H9 (cell line): Measurements from ENCODE around the gene HRC. TPM values are rescaled to one million over a fixed set of nuclear protein-coding genes. Genes with fewer than 3 reads are reported as not detected.

ENCODE experiments used
- DNase-seq: peaks from one replicate; pipeline ENCODE4 v3.0.0-alpha.2; 2017
- H2AFZ ChIP-seq: one replicate; pipeline ENCODE4 v1.6.1; 2013; ENCODE audit warnings: mild to moderate bottlenecking, low read length, control low read depth, moderate library complexity
- H2AK5ac ChIP-seq: 2 replicates; pipeline ENCODE4 v1.6.1; 2013; ENCODE audit warnings: low read length, control low read depth, mixed read lengths; ENCODE audit not compliant: insufficient read length
- H2BK120ac ChIP-seq: one replicate; pipeline ENCODE4 v1.6.1; 2013; ENCODE audit warnings: low read depth, mild to moderate bottlenecking, low read length, control low read depth, inconsistent platforms; ENCODE audit not compliant: poor library complexity, severe bottlenecking
- H2BK12ac ChIP-seq: 2 replicates; pipeline ENCODE4 v1.6.1; 2013; ENCODE audit warnings: low read length, control low read depth, mixed read lengths, low read depth; ENCODE audit not compliant: insufficient read length
- H2BK15ac ChIP-seq: 2 replicates; pipeline ENCODE4 v1.6.1; 2013; ENCODE audit warnings: low read depth, low read length, control low read depth
- H2BK20ac ChIP-seq: one replicate; pipeline ENCODE4 v1.6.1; 2013; ENCODE audit warnings: low read depth, mild to moderate bottlenecking, low read length, control low read depth, inconsistent platforms; ENCODE audit not compliant: poor library complexity, severe bottlenecking
- H2BK5ac ChIP-seq: 2 replicates; pipeline ENCODE4 v1.6.1; 2013; ENCODE audit warnings: low read length, control low read depth, mixed read lengths; ENCODE audit not compliant: insufficient read length
- H3K14ac ChIP-seq: 2 replicates; pipeline ENCODE4 v1.6.1; 2013; ENCODE audit warnings: low read length, control low read depth; ENCODE audit not compliant: insufficient read depth
- H3K18ac ChIP-seq: 2 replicates; pipeline ENCODE4 v1.6.1; 2013; ENCODE audit warnings: low read depth, mild to moderate bottlenecking, mixed read lengths, low read length, control low read depth; ENCODE audit not compliant: insufficient read length
- H3K23ac ChIP-seq: 2 replicates; pipeline ENCODE4 v1.6.1; 2013; ENCODE audit warnings: low read length, control low read depth, mixed read lengths, low read depth; ENCODE audit not compliant: insufficient read length
- H3K23me2 ChIP-seq: 2 replicates; pipeline ENCODE4 v1.6.1; 2013; ENCODE audit warnings: low read depth, mild to moderate bottlenecking, mixed read lengths, low read length, control low read depth; ENCODE audit not compliant: insufficient read length, poor library complexity, severe bottlenecking
- H3K27ac ChIP-seq: 2 replicates; pipeline ENCODE4 v1.5.1; 2013; ENCODE audit warnings: low read length, control low read depth, mixed read lengths, low read depth; ENCODE audit not compliant: insufficient read length
- H3K27me3 ChIP-seq: 2 replicates; pipeline ENCODE4 v1.6.1; 2013; ENCODE audit warnings: low read length, control low read depth, inconsistent platforms; ENCODE audit not compliant: insufficient read depth
- H3K4ac ChIP-seq: 2 replicates; pipeline ENCODE4 v1.6.1; 2013; ENCODE audit warnings: low read depth, mild to moderate bottlenecking, control low read depth, inconsistent platforms, low read length, moderate library complexity
- H3K4me1 ChIP-seq: 2 replicates; pipeline ENCODE4 v1.6.1; 2013; ENCODE audit warnings: low read length, control low read depth, inconsistent platforms; ENCODE audit not compliant: insufficient read depth
- H3K4me2 ChIP-seq: 2 replicates; pipeline ENCODE4 v1.6.1; 2013; ENCODE audit warnings: low read length, control low read depth, mixed read lengths; ENCODE audit not compliant: insufficient read length, insufficient read depth
- H3K56ac ChIP-seq: 2 replicates; pipeline ENCODE4 v1.6.1; 2013; ENCODE audit warnings: low read depth, mild to moderate bottlenecking, mixed read lengths, low read length, control low read depth; ENCODE audit not compliant: insufficient read length
- H3K79me1 ChIP-seq: 2 replicates; pipeline ENCODE4 v1.6.1; 2013; ENCODE audit warnings: low read depth, mild to moderate bottlenecking, moderate library complexity, low read length, control low read depth, inconsistent platforms; ENCODE audit not compliant: insufficient read depth, poor library complexity, severe bottlenecking
- H3K79me2 ChIP-seq: 2 replicates; pipeline ENCODE4 v1.6.1; 2013; ENCODE audit warnings: low read length, control low read depth, inconsistent platforms; ENCODE audit not compliant: insufficient read depth
- H3K9ac ChIP-seq: 2 replicates; pipeline ENCODE4 v1.6.1; 2013; ENCODE audit warnings: low read length, control low read depth, mixed read lengths; ENCODE audit not compliant: insufficient read length; ENCODE audit errors: extremely low read depth
- H3K9me3 ChIP-seq: one replicate; pipeline ENCODE4 v1.6.1; 2013; ENCODE audit warnings: low read depth, low read length, inconsistent platforms; ENCODE audit not compliant: control insufficient read depth
- H3T11ph ChIP-seq: one replicate; pipeline ENCODE4 v1.6.1; 2013; ENCODE audit warnings: mild to moderate bottlenecking, low read length, control low read depth, inconsistent platforms
- H4K20me1 ChIP-seq: one replicate; pipeline ENCODE4 v1.6.1; 2013; ENCODE audit not compliant: control insufficient read depth, insufficient read length, insufficient read depth
- H4K5ac ChIP-seq: 2 replicates; pipeline ENCODE4 v1.6.1; 2013; ENCODE audit warnings: low read depth, mild to moderate bottlenecking, mixed read lengths, low read length, control low read depth; ENCODE audit not compliant: insufficient read length
- H4K8ac ChIP-seq: replicated peaks from 2 replicates; pipeline ENCODE4 v1.6.1; 2013; ENCODE audit warnings: low read length, control low read depth, mixed read lengths, low read depth; ENCODE audit not compliant: insufficient read length
- H4K91ac ChIP-seq: 2 replicates; pipeline ENCODE4 v1.6.1; 2013; ENCODE audit warnings: low read depth, mild to moderate bottlenecking, moderate library complexity, mixed read lengths, low read length, control low read depth; ENCODE audit not compliant: insufficient read length
- H3K27ac Mint-ChIP-seq, 3 experiments: 2 replicates in 2 of 3; 3 replicates in 1 of 3; pipeline ENCODE4 v1.8.0; 2020 to 2021; ENCODE audit warnings: mixed read lengths in 3 of 3, mild to moderate bottlenecking in 1 of 3, moderate library complexity in 1 of 3
- H3K27me3 Mint-ChIP-seq: 2 replicates; pipeline ENCODE4 v1.8.0; 2021; ENCODE audit warnings: low read depth, mild to moderate bottlenecking, moderate library complexity, mixed read lengths
- H3K36me3 Mint-ChIP-seq, 3 experiments: 2 replicates in 2 of 3; 3 replicates in 1 of 3; pipeline ENCODE4 v1.8.0; 2020 to 2021; ENCODE audit warnings: low read depth in 3 of 3, mixed read lengths in 3 of 3; ENCODE audit not compliant: insufficient read depth in 1 of 3
- H3K4me1 Mint-ChIP-seq, 2 experiments: 2 replicates each; pipeline ENCODE4 v1.8.0; 2020; ENCODE audit warnings: mixed read lengths in 2 of 2
- H3K4me3 Mint-ChIP-seq, 2 experiments: 2 replicates in 1 of 2; 3 replicates in 1 of 2; pipeline ENCODE4 v1.8.0; 2020 to 2021; ENCODE audit warnings: mild to moderate bottlenecking in 2 of 2, mixed read lengths in 2 of 2, moderate library complexity in 1 of 2
- H3K9me3 Mint-ChIP-seq, 2 experiments: 2 replicates in 1 of 2; 3 replicates in 1 of 2; pipeline ENCODE4 v1.8.0; 2020; ENCODE audit warnings: mild to moderate bottlenecking in 2 of 2, mixed read lengths in 2 of 2, moderate library complexity in 1 of 2
- CTCF ChIP-seq: fragments of 200-600 bp; sonication (generic); conservative IDR thresholded peaks from 3 replicates; pipeline ENCODE4 v1.8.0; 2021; ENCODE audit warnings: antibody characterized with exemption, mild to moderate bottlenecking
- WGBS: extraction: QIAGEN DNeasy Blood & Tissue Kit; methylation state at CpG from one replicate; pipeline ENCODE4 v1.1.7; 2013; ENCODE audit warnings: missing lambda C conversion rate, low lambda C conversion rate, mixed read lengths; ENCODE audit not compliant: insufficient read length; ENCODE audit errors: extremely low coverage; 5-methylcytosine and 5-hydroxymethylcytosine counted together
- total RNA-seq: library from RNA; stranded (reverse); gene quantifications from 2 replicates; pipeline ENCODE4 v1.2.1, GENCODE V29; 2021

The HRC gene
- total RNA-seq, 1 experiment from 2014 or later, result 1.8 TPM

- Histone ChIP-seq H2AFZ (no peak overlapping the region), H3K4me1 (peaks cover 3% of the 10 kb centered on the region; the same call in 1 of the 2 replicates), H3K14ac (no peak overlapping the region), H2AK5ac (no peak overlapping the region), H3K23ac (no peak overlapping the region), H4K20me1 (no peaks in the 10 kb centered on the region), H3K4ac (no peak overlapping the region), H3K9ac (no peak overlapping the region), H2BK5ac (no peak overlapping the region), H3K27me3 (peaks cover 9% of the 10 kb centered on the region; the same call in 1 of the 2 replicates), H3K4me2 (no peak overlapping the region), H3K79me1 (no peaks in the 10 kb centered on the region), H3T11ph (no peak overlapping the region), H3K56ac (no peak overlapping the region), H4K5ac (no peak overlapping the region), H3K9me3 (no peaks in the 10 kb centered on the region), H4K8ac (no peak overlapping the region), H3K18ac (no peak overlapping the region), H3K27ac (no peak overlapping the region), H3K79me2 (no peaks in the 10 kb centered on the region), H2BK20ac (no peak overlapping the region), H3K23me2 (peaks cover 4% of the 10 kb centered on the region), H2BK15ac (no peak overlapping the region), H2BK12ac (no peak overlapping the region), H4K91ac (no peak overlapping the region), H2BK120ac (no peak overlapping the region)
- TF ChIP-seq CTCF, result no peak
- WGBS, result no CpG with 5 or more reads among the region's 1 CpG
- peak overlapping the region in 1 of 2 experiments; percentile 60; a peak in 2 of 5 replicates for H3K4me3 Mint-ChIP-seq
- peaks cover 26% of the 10 kb centered on the region for H3K27me3 Mint-ChIP-seq
- H3K27ac Mint-ChIP-seq, result no peak overlapping the region
- H3K9me3 Mint-ChIP-seq, result no peaks in the 10 kb centered on the region; a peak in 1 of 5 replicates
- DNase-seq, result no peak
- peaks cover 0 to 4% (median 0%) of the 10 kb centered on the region in 3 experiments; a peak in 1 of 7 replicates for H3K36me3 Mint-ChIP-seq
- H3K4me1 Mint-ChIP-seq, result peaks cover 25 to 33% of the 10 kb centered on the region in 2 experiments
Observed at GRCh38 chr19:49116544-49116943, 38.7 kb downstream of the HRC start.
